GM23248 (cell line): ENCODE measurements around the gene RTN3. TPM values are rescaled to one million over a fixed set of nuclear protein-coding genes. Genes with fewer than 3 reads are reported as not detected.
"Not testable (repeated sequence)": the region's sequence is repeated elsewhere in the genome, so short reads cannot be mapped to it uniquely, and the experiment has no call there.

ENCODE experiments used
- DNase-seq: peaks from one replicate; pipeline ENCODE4 v3.0.0-alpha.2; 2015
- H2AFZ ChIP-seq: fragments of 200-600 bp; sonication (generic); 2 replicates; pipeline ENCODE4 v1.6.1; 2016; ENCODE audit warnings: antibody characterized with exemption
- H3F3A ChIP-seq: fragments of 200-600 bp; sonication (generic); 2 replicates; pipeline ENCODE4 v1.6.1; 2016; ENCODE audit warnings: mild to moderate bottlenecking, antibody characterized with exemption, mixed run types; ENCODE audit not compliant: insufficient read depth
- H3K27ac ChIP-seq: fragments of 200-600 bp; sonication (generic); 2 replicates; pipeline ENCODE4 v1.5.1; 2016; ENCODE audit warnings: mild to moderate bottlenecking
- H3K27me3 ChIP-seq: fragments of 200-600 bp; sonication (generic); replicated peaks from 2 replicates; pipeline ENCODE4 v1.6.1; 2016; ENCODE audit warnings: mild to moderate bottlenecking; ENCODE audit not compliant: insufficient read depth
- H3K36me3 ChIP-seq: fragments of 200-600 bp; sonication (generic); 2 replicates; pipeline ENCODE4 v1.6.1; 2016; ENCODE audit warnings: low read depth, mild to moderate bottlenecking
- H3K4me1 ChIP-seq: fragments of 200-600 bp; sonication (generic); 2 replicates; pipeline ENCODE4 v1.6.1; 2016; ENCODE audit warnings: mild to moderate bottlenecking; ENCODE audit not compliant: insufficient read depth
- H3K4me2 ChIP-seq: fragments of 200-600 bp; sonication (generic); one replicate; pipeline ENCODE4 v1.6.1; 2016; ENCODE audit warnings: mild to moderate bottlenecking; ENCODE audit not compliant: unreplicated experiment
- H3K4me3 ChIP-seq: fragments of 200-600 bp; sonication (generic); 2 replicates; pipeline ENCODE4 v1.5.1; 2016; ENCODE audit warnings: mild to moderate bottlenecking
- H3K79me2 ChIP-seq: fragments of 200-600 bp; sonication (generic); 2 replicates; pipeline ENCODE4 v1.6.1; 2016; ENCODE audit warnings: mild to moderate bottlenecking; ENCODE audit not compliant: insufficient read depth
- H3K9ac ChIP-seq: fragments of 200-600 bp; sonication (generic); 2 replicates; pipeline ENCODE4 v1.6.1; 2016; ENCODE audit warnings: mild to moderate bottlenecking
- H3K9me2 ChIP-seq: fragments of 200-600 bp; sonication (generic); 2 replicates; pipeline ENCODE4 v1.6.1; 2016; ENCODE audit warnings: mixed run types, mild to moderate bottlenecking, moderate library complexity; ENCODE audit not compliant: insufficient read depth
- H3K9me3 ChIP-seq: fragments of 200-600 bp; sonication (generic); one replicate; pipeline ENCODE4 v1.6.1; 2017; ENCODE audit warnings: low read depth
- H4K20me1 ChIP-seq: fragments of 200-600 bp; sonication (generic); 2 replicates; pipeline ENCODE4 v1.6.0; 2016; ENCODE audit not compliant: insufficient read depth
- EZH2 ChIP-seq: fragments of 200-600 bp; sonication (generic); IDR thresholded peaks from 2 replicates; pipeline ENCODE4 v1.6.1; 2018; ENCODE audit warnings: antibody characterized with exemption, mild to moderate bottlenecking; ENCODE audit not compliant: insufficient read depth, poor library complexity, severe bottlenecking
- EZH2phosphoT487 ChIP-seq: fragments of 200-600 bp; sonication (generic); IDR thresholded peaks from 2 replicates; pipeline ENCODE4 v1.6.1; 2018; ENCODE audit warnings: antibody characterized with exemption, moderate library complexity, mild to moderate bottlenecking, low read depth; ENCODE audit not compliant: insufficient read depth
- WGBS, 2 experiments: methylation state at CpG; one replicate each; pipeline ENCODE4 v1.1.6; 2015 to 2017; ENCODE audit warnings: low lambda C conversion rate in 2 of 2, low coverage in 1 of 2; ENCODE audit errors: missing lambda C conversion rate in 2 of 2; 5-methylcytosine and 5-hydroxymethylcytosine counted together
- in situ Hi-C: fragments of 300-500 bp; cut with MboI; formaldehyde crosslinking; loops from 2 replicates; pipeline ENCODE4 v1.15.0; 2020
- polyA plus RNA-seq: library from polyadenylated mRNA; unstranded; fragments of >200 nt; fragmentation: Nextera tagmentation; extraction: Ambion mirVana; gene quantifications from 2 replicates; pipeline ENCODE4 v1.2.1, GENCODE V29; 2016
- total RNA-seq: library from RNA; depleted of rRNA; stranded (reverse); fragments of >200 nt; shearing (Covaris generic); gene quantifications from 2 replicates; pipeline ENCODE4 v1.2.3, GENCODE V29; 2014

Gene RTN3
- total and polyA plus RNA-seq, 2 experiments from 2014 or later: 113 to 123 TPM

GRCh38 chr11:63683133-63683991, 2.1 kb downstream of the RTN3 start:
- Histone ChIP-seq H3K27me3 (no peaks in the 10 kb centered on the region), H3K9ac (peak overlapping the region; percentile 83), H2AFZ (peak overlapping the region; percentile 80; the same call in 1 of the 2 replicates), H3K79me2 (peaks cover 69% of the 10 kb centered on the region), H3K4me1 (peaks cover 38% of the 10 kb centered on the region), H3K9me2 (no peaks in the 10 kb centered on the region), H3K4me3 (peak overlapping the region; percentile 83), H3F3A (peaks cover 30% of the 10 kb centered on the region), H3K27ac (peak overlapping the region; percentile 75), H3K4me2 (peak overlapping the region; percentile 95), H3K9me3 (no peaks in the 10 kb centered on the region), H4K20me1 (no peaks in the 10 kb centered on the region), H3K36me3 (no peaks in the 10 kb centered on the region)
- in situ Hi-C loops: no loop called here
- DNase-seq: peak; percentile 61
- no peak for TF ChIP-seq EZH2phosphoT487
- TF ChIP-seq EZH2: no peak
- WGBS, 2 experiments: 73 to 75% methylated on average over 8 of the region's 8 CpGs

GRCh38 chr11:63685158-63685721, 3.9 kb downstream of the RTN3 start:
- Histone ChIP-seq H3K4me1 (peaks cover 52% of the 10 kb centered on the region), H3F3A (peaks cover 30% of the 10 kb centered on the region), H3K79me2 (peaks cover 88% of the 10 kb centered on the region)
- in situ Hi-C loops, H4K20me1 ChIP-seq, H3K27ac ChIP-seq, H3K36me3 ChIP-seq, H3K9me3 ChIP-seq, H3K27me3 ChIP-seq, H3K4me3 ChIP-seq, H2AFZ ChIP-seq, H3K4me2 ChIP-seq, H3K9me2 ChIP-seq, H3K9ac ChIP-seq: not testable (repeated sequence)
- WGBS, 2 experiments: 77 to 80% methylated on average over 7 of the region's 7 CpGs
- peak; percentile 9 for DNase-seq

DNA sequence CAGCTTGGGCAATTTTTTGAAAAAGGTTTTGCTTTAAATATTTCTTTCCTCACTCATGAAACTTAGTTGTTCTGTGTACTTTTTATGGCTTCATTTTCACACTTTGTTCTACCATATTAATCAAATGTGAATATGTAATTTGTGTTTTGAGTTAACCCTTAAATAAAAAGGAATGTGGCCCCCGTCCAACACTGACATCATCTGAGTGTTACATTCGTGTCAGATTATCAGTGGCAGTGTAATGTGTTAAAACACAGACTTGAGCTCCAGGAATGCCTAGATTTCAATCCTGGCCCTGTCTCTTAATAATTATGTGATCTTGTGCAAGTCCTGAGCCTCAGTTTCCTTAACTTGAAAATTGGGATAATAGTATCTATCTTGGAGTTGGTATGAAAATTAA, 5.6 kb downstream of the RTN3 start:
- DNase-seq: peak; percentile 36
- WGBS, 2 experiments: 12 to 17% methylated on average over 2 of the region's 2 CpGs
- no peaks in the 10 kb centered on the region for H3K9me3 ChIP-seq
- peak overlapping the region; percentile 26 for H3K27ac ChIP-seq
- no peak overlapping the region for H3K9ac ChIP-seq
- in situ Hi-C loops: no loop called here
- H3K4me2 ChIP-seq: peak overlapping the region; percentile 43
- peaks cover 100% of the 10 kb centered on the region for H3K79me2 ChIP-seq
- H3K4me3 ChIP-seq: no peak overlapping the region
- no peaks in the 10 kb centered on the region for H3K27me3 ChIP-seq
- peaks cover 47% of the 10 kb centered on the region for H3K4me1 ChIP-seq
- H3F3A ChIP-seq: peaks cover 25% of the 10 kb centered on the region
- H4K20me1 ChIP-seq: no peaks in the 10 kb centered on the region
- no peak overlapping the region for H2AFZ ChIP-seq
- H3K9me2 ChIP-seq: no peaks in the 10 kb centered on the region
- no peak for TF ChIP-seq EZH2phosphoT487
- no peaks in the 10 kb centered on the region for H3K36me3 ChIP-seq

- Histone ChIP-seq H4K20me1 (no peaks in the 10 kb centered on the region), H3K9ac (no peak overlapping the region), H2AFZ (no peak overlapping the region), H3K27me3 (no peaks in the 10 kb centered on the region), H3K4me1 (peaks cover 44% of the 10 kb centered on the region), H3K4me3 (no peak overlapping the region), H3K9me2 (no peaks in the 10 kb centered on the region), H3K79me2 (peaks cover 100% of the 10 kb centered on the region), H3K4me2 (no peak overlapping the region), H3K27ac (no peak overlapping the region), H3K9me3 (no peaks in the 10 kb centered on the region), H3F3A (peaks cover 17% of the 10 kb centered on the region), H3K36me3 (no peaks in the 10 kb centered on the region)
- WGBS, 2 experiments: 93 to 100% methylated on average over 1 of the region's 1 CpG
- in situ Hi-C loops: no loop called here
- peak; percentile 28 for DNase-seq
- TF ChIP-seq EZH2: no peak
- TF ChIP-seq EZH2phosphoT487: no peak
Observed at GRCh38 chr11:63687845-63688244, 6.5 kb downstream of the RTN3 start.
